ENCODE data around the gene FBXO28.

DNA sequence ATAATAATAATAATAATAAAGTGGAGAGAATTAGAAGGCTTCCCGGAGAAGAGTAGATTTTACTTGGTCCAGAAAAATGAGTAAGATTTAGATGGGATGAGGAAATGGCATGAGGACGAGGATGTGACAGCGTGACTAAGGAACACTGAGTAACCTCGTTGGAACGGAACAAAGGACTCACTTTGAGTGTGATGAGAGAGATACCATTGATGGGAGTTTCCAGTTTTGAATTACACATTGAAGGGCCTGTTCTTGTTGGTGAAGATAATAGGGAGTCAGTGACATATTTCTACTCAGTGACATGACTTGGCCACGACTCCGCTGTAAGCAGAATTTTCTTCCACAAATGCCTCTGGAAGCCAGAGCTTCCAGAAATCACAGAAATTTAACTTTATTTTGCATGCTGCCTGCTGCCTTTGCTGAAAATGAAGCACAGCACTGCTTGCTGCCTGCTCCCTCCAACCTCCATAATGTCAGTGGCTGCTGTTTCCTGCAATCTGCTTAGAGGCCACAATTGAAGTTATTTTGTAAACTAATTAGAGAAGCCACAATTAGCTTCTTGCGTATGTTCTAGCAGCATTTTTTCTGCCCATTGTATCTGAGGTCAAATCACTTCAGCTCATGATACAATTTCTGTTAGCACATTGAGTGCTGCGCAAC, 33.7 kb upstream of the FBXO28 start:
- TF ChIP-seq, protein P1, sequence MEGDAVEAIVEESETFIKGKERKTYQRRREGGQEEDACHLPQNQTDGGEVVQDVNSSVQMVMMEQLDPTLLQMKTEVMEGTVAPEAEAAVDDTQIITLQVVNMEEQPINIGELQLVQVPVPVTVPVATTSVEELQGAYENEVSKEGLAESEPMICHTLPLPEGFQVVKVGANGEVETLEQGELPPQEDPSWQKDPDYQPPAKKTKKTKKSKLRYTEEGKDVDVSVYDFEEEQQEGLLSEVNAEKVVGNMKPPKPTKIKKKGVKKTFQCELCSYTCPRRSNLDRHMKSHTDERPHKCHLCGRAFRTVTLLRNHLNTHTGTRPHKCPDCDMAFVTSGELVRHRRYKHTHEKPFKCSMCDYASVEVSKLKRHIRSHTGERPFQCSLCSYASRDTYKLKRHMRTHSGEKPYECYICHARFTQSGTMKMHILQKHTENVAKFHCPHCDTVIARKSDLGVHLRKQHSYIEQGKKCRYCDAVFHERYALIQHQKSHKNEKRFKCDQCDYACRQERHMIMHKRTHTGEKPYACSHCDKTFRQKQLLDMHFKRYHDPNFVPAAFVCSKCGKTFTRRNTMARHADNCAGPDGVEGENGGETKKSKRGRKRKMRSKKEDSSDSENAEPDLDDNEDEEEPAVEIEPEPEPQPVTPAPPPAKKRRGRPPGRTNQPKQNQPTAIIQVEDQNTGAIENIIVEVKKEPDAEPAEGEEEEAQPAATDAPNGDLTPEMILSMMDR (IDR thresholded peaks at IDR 0.05) = no peak
- no peak for TF ChIP-seq EP300 (IDR thresholded peaks at IDR 0.05)
- TF ChIP-seq POLR2A (IDR thresholded peaks at IDR 0.05) = no peak

All from tibial nerve (tissue), 4 donors.